ENCODE data around the gene SLC6A18.
"Not testable (repeated sequence)": the region's sequence is repeated elsewhere in the genome, so short reads cannot be mapped to it uniquely, and the experiment has no call there.

The SLC6A18 gene

DNA sequence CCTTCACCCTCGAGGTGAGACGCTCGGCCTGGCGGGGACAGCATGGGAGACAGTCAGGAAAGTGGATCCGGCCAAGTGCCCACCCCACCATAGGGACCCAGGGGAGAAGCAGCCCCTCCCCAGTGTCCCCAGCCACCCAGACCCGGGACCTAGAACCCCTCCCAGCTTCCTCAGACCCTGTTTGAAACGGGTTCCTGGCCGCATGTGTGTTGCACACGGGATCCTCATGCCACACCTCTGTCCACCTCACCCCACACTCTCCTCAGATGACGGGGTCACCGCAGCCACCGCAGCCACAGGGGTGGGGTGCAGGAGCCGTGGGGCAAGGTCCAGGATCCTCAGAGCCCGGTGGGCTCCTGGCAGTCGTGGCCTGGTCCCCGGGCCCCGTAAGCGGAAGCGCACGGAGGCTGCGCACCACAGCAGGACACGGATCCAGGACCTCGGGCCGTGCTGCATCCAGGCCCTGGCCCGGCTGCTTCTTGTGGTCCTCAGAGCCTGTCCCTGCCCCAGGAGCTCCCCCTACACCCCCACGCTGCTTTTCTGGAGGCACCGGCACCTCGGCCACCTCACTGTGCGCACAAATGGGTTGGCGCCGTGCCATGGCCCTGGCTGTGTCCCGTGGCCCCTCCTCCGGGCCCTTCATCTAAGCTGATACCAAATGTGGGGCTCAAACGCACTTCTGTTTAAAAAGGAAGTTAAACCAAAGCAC is 54.4 kb downstream of the SLC6A18 start:
- no peak for DNase-seq

DNA sequence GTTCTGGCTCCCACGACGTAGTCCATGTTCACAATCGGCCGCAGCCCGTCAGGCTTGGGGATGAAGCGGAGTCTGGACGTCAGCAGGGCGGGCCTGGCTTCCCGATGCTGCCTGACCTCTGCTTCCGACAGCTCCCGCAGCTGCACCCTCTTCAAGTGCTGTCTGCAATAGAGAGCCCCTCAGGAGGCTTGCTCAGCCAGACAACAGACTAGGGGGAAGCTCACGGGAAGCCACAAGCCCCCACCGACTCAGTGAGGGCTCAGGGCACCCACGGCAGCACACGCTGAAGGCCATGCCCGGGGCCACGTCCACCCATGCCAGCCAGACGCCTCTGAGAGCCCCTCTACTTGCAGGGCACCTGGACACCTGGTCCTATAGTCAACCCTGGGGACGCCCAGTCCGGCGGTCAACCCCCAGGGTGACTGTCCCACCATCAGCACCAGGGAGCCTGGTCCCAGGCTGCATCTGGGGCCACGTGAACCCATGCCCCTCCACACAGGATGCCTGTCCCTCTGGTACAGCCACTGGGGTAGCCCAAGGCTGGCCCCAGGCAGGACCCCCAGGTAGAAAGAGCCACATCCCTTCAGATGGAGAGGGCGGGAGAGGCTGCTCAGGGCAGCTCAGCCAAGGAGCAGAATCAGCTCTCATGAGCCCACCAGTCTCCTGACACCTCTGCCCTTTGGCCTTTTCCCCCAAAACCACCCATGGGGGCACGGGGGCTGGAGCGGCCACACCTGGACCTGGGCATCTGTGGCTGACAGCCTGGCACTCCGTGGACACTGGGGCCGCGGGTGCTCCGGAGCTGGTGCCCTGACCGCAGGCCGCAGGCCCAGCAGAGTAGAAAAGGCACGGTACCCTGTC is 55.2 kb downstream of the SLC6A18 start:
- no peak for DNase-seq

DNA sequence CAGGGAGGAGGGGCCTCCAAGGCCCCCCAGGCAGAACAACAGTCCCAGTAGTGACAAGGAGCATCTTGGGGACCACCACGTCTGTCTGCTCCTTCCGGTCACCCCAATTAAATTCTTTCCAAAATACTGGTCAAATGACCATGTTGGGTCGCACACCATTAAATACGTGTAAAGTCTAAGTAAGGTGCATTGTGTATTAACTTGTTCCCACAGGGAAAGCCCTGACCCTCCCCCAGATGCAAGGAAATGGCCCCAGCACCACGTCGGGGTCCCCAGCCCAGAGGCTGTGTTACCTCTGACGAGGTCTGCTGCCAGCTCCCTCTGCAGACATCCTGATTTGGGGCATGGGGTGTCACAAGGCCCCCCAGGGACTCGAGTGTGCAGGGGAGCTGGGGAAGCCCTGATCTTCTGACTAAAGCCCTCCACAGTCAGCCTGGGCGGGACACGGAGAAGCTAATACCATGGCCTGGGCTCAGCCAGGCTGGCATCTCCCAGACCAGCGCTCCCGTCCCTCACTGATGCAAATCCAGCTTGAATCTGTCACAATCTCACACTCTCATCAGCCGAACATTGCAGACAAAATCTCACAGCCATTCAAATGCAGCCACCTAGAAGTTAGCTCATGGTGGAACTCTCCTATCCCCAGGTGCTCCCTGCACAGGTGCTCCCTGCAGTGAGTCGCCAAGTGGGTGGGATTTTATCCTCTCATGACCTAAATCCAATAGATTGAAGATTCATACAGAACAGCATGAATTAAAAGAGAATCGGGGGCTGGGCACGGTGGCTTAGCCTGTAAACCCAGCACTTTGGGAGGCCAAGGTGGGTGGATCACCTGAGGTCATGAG is 56.1 kb downstream of the SLC6A18 start:
- DNase-seq: no peak

DNA sequence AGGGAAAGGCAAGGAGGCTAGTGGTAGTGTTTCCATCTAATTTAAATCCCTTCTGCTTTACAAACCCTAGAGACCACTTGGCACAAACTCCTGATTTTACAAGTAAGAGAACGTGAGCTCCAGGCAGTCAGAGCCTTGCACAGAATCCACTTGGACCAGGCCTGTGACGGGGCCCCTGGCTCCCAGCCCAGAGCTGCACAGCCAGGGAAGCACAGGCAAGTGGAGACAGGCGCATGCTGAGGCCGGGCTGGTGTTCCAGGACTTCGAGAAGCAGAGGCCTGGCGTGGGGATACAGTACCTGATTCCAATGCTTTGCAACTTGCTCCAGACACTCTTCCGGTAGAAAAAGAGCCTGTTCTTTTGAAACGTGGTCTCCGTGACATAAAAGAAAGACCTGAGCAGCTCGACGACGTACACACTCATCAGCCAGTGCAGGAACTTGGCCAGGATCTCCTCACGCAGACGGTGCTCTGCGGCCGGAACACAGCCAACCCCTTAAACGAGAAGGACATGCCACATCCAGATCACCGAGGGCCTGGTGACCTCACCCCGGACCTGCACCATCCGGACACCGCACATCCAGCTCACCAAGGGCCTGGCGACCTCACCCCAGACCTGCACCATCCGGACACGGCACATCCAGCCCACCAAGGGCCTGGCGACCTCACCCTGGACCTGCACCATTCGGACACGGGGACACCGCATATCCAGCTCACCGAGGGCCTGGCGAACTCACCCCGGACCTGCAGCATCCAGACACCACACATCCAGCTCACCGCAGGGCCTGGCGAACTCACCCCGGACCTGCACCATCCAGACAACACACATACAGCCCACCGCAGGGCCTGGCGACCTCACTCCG is 57.2 kb downstream of the SLC6A18 start:
- no peak for DNase-seq

DNA sequence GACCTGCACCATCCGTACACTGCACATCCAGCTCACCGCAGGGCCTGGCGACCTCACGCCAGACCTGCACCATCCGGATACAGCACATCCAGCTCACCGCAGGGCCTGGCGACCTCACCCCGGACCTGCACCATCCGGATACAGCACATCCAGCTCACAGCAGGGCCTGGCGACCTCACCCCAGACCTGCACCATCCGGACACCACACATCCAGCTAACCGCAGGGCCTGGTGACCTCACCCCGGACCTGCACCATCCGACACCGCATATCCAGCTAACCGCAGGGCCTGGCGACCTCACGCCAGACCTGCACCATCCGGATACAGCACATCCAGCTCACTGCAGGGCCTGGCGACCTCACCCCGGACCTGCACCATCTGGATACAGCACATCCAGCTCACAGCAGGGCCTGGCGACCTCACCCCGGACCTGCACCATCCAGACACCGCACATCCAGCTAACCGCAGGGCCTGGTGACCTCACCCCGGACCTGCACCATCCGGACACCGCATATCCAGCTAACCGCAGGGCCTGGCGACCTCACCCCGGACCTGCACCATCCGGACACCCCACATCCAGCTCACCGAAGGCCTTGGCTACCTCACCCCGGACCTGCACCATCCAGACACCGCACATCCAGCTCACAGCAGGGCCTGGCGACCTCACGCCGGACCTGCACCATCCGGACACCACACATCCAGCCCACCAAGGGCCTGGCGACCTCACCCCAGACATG is 58.0 kb downstream of the SLC6A18 start:
- DNase-seq: not testable (repeated sequence)

DNA sequence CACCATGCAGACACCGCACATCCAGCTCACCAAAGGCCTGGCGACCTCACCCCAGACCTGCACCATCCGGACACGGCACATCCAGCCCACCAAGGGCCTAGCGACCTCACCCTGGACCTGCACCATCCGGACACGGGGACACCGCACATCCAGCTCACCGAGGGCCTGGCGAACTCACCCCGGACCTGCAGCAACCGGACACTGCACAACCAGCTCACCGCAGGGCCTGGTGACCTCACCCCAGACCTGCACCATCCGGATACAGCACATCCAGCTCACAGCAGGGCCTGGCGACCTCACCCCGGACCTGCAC is 58.5 kb downstream of the SLC6A18 start:
- DNase-seq: not testable (repeated sequence)

DNA sequence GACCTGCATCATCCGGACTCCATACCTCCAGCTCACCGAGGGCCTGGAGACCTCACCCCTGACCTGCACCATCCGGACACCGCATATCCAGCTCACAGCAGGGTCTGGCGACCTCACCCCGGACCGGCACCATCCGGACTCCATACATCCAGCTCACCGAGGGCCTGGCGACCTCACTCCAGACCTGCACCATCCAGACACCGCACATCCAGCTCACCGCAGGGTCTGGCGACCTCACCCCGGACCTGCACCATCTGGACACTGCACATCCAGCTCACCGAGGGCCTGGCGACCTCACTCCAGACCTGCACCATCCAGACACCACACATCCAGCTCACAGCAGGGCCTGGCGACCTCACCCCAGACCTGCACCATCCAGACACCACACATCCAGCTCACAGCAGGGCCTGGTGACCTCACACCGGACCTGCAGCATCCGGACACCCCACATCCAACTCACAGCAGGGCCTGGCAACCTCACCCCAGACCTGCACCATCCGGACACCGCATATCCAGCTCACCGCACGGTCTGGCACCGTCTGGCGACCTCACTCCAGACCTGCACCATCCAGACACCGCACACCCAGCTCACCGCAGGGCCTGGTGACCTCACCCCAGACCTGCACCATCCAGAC is 59.3 kb downstream of the SLC6A18 start:
- DNase-seq: not testable (repeated sequence)

DNA sequence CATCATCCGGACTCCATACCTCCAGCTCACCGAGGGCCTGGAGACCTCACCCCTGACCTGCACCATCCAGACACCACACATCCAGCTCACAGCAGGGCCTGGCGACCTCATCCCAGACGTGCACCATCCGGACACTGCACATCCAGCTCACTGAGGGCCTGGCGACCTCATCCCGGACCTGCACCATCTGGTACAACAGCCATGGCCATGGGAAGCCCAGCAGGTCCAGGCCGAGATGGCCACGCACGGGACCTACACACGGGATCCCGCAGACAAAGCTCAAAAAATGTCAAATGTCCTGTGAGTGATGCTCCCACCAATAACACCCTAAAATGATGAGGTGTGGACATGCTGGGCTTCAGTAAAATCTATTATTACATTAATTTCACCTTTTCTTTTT is 60.0 kb downstream of the SLC6A18 start:
- DNase-seq: no peak

DNA sequence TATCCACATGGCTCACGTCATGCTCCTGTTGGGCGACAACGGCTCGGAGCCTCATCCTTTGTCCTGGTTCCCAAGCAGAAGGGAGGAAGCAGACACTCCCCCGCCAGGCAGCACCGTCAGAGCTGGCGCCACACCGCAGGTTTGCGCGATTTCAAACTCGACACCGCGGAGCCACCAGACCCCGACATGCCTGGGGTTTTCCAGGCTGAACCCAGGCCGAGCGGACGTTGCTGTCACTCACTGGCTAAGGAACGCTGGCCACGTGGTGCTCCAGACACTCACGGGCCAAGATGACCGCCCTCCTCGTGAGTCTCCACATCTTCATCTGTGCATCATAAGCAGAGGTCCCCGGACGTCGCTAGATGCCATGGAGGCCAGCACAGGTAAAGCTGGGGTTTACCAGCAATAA is 60.7 kb downstream of the SLC6A18 start:
- DNase-seq: no peak

DNA sequence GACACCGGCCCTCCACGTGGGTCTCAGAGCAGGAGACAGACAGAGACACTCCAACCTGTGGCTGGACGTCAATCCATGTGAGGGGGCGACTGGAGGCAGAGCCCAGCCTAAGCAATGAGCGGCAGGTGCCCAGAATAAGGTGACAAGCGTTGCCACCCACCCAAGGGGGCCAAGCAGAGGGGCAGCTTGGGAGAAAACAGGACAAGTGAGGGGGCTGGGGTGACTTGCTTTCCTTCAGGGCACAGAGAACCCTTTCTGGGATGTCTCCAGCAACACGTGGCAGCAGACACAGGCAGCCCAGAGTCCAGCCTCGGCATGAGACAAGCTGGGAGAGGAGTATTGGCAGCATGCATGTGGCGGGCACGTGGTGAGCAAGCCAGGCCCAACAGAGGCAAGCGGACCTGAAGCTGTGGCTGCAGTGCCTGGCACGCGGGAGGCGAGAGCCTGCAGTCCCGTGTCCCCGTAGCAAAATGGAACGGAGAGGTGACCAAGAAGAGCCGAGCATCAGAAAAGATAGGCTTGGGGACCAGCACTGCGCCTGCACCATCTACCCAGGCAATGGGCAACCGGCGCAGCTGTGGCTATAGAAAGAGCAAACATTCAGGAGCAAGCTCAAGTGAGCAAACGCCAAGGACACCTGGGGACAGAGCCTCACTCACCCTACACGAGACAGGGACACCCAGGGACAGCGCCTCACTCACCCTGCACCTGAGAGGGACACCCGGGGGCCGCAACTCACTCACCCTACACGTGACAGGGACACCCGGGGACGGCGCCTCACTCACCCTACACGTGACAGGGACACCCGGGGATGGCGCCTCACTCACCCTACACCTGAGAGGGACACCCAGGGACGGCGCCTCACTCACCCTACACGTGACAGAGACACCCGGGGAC is 63.5 kb downstream of the SLC6A18 start:
- DNase-seq: no peak

DNA sequence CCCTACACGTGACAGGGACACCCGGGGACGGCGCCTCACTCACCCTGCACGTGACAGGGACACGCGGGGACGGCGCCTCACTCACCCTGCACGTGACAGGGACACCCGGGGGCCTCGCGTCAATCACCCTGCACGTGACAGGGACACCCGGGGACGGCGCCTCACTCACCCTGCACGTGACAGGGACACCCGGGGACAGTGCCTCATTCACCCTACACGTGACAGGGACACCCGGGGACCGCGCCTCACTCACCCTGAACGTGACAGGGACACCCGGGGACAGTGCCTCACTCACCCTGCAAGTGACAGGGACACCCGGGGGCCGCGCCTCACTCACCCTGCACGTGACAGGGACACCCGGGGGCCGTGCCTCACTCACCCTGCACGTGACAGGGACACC is 64.4 kb downstream of the SLC6A18 start:
- DNase-seq: not testable (repeated sequence)

DNA sequence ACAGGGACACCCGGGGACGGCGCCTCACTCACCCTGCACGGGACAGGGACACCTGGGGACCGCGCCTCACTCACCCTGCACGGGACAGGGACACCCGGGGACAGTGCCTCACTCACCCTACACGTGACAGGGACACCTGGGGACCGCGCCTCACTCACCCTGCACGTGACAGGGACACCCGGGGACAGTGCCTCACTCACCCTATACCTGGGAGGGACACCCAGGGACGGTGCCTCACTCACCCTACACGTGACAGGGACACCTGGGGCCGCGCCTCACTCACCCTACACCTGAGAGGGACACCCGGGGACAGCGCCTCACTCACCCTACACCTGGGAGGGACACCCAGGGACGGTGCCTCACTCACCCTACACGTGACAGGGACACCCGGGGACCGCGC is 65.8 kb downstream of the SLC6A18 start:
- not testable (repeated sequence) for DNase-seq

DNA sequence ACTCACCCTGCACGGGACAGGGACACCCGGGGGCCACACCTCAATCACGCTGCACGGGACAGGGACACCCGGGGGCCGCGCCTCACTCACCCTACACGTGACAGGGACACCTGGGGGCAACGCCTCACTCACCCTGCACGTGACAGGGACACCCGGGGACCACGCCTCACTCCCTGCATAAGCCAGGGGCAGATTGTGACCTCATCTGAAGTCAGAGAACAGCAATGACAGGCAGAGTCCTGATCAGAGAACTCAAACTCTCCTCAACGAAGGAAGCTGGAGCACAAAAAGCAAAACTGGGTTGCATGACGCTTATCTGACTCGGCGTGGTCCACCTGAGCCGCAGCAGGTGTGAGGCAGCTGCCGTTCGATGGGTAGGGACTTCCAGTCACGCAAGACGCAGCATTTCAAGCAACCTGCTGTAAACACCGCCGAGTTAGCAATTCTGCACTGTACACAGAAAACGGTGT is 66.5 kb downstream of the SLC6A18 start:
- no peak for DNase-seq

DNA sequence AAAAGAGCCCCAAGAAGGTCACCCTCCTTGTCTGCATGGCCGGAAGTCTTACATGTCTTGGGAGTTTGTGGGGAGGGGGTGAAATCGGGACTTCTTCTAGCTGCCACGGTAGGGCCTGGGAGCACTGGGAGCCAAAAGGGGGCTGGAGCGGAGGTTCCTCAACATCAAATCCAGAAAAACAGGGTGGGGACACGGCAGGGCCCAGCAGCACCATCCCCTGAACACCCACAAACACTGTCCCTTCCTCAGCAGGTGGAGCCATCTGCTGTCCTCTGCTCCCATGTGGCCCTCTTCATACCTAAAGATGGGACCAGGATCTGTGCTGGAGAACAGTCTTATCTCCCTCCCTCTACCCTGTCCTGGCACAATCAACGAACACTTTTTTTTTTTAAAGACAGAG is 67.0 kb downstream of the SLC6A18 start:
- DNase-seq: no peak

DNA sequence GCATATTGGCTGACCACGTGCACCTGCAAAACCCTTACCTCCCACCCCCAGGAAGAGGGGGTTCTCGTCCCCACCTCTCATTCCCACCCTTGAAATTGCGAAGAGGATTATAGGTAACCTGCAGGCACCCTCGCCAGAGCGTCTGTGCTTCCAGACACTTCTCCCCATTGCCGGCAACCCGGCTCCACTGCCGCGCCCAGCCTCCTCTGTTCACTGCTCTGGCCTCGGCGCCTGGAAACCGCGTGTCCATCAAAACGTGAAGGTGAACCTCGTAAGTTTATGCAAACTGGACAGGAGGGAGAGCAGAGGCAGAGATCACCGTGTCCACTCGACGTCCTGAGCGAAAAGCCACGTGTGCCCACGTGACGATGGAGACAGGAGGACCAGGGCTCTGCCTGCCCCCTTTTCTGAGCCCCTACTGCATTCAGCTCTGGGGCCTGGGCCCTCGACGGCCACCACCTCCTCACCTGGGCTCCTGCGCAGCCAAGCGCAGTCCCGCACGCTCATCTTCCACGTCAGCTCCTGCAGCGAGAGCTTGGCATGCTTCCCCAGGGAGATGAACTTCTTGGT is 67.8 kb downstream of the SLC6A18 start:
- DNase-seq: no peak

DNA sequence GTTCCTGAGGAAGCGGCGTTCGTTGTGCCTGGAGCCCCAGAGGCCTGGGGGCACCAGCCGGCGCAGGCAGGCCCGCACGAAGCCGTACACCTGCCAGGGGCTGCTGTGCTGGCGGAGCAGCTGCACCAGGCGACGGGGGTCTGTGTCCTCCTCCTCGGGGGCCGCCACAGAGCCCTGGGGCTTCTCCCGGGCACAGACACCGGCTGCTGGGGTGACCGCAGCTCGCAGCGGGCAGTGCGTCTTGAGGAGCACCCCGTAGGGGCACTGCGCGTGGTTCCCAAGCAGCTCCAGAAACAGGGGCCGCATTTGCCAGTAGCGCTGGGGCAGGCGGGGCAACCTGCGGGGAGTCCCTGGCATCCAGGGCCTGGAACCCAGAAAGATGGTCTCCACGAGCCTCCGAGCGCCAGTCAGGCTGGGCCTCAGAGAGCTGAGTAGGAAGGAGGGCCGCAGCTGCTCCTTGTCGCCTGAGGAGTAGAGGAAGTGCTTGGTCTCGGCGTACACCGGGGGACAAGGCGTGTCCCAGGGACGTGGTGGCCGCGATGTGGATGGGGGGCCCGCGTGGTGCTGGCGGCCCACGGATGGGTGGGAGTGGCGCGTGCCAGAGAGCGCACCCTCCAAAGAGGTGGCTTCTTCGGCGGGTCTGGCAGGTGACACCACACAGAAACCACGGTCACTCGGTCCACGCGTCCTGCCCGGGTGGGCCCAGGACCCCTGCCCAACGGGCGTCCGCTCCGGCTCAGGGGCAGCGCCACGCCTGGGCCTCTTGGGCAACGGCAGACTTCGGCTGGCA is 68.4 kb downstream of the SLC6A18 start:
- DNase-seq: no peak

DNA sequence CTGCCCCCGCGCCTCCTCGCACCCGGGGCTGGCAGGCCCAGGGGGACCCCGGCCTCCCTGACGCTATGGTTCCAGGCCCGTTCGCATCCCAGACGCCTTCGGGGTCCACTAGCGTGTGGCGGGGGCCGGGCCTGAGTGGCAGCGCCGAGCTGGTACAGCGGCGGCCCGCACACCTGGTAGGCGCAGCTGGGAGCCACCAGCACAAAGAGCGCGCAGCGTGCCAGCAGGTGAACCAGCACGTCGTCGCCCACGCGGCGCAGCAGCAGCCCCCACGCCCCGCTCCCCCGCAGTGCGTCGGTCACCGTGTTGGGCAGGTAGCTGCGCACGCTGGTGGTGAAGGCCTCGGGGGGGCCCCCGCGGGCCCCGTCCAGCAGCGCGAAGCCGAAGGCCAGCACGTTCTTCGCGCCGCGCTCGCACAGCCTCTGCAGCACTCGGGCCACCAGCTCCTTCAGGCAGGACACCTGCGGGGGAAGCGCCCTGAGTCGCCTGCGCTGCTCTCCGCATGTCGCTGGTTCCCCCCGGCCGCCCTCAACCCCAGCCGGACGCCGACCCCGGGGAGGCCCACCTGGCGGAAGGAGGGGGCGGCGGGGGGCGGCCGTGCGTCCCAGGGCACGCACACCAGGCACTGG is 69.1 kb downstream of the SLC6A18 start:
- no peak for DNase-seq
